HuH-7 (cell line): ENCODE data around the gene FAM50A.
"Not testable (repeated sequence)": the region's sequence is repeated elsewhere in the genome, so short reads cannot be mapped to it uniquely, and the experiment has no call there.

Experiments
- DNase-seq: peaks from one replicate; pipeline ENCODE4 v3.0.0; 2011; ENCODE audit warnings: low spot score

Gene FAM50A

DNA sequence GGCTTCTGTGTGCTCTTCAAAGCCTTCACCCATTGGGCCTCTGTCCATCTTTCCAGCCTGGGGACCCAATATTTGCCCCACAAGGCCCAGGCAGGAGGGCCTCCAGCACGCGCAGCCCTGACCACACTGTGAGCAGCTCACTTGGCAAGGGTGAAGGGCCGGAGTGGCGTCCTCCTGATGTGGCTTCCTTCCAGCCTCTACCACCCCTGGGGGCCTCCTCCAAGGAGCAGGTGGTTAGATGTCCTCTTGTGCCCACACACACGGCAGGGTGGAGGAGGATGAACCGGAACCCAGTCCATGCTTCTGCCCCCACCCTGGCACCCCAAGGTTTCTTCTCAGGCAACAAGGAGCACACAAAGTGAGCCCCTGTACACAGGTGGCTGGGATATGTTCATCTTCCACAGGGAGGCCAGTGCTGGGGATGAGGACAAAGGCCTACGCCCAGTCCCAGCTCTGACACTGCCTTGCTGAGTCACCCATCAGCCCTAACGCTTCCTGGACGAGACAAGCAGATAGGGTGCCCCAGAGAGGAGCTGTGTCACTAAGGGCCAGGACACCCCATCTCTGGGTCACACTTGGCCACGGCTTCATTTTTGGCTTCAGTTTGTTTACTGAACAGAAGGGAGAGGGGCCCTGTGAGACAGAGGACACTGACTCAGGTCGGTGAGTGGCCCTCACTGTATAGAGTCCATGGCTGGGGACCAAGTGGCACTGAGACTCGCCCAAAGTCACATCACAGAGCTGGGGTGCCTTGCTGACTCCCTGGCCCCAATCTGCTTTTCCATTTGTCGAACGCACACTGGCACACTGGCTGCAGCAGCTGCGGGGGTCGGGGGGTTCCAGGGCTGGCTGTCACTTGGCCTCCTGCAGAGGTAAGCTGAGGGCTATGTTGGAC lies 40.6 kb downstream of the FAM50A start:
- no peak for DNase-seq

DNA sequence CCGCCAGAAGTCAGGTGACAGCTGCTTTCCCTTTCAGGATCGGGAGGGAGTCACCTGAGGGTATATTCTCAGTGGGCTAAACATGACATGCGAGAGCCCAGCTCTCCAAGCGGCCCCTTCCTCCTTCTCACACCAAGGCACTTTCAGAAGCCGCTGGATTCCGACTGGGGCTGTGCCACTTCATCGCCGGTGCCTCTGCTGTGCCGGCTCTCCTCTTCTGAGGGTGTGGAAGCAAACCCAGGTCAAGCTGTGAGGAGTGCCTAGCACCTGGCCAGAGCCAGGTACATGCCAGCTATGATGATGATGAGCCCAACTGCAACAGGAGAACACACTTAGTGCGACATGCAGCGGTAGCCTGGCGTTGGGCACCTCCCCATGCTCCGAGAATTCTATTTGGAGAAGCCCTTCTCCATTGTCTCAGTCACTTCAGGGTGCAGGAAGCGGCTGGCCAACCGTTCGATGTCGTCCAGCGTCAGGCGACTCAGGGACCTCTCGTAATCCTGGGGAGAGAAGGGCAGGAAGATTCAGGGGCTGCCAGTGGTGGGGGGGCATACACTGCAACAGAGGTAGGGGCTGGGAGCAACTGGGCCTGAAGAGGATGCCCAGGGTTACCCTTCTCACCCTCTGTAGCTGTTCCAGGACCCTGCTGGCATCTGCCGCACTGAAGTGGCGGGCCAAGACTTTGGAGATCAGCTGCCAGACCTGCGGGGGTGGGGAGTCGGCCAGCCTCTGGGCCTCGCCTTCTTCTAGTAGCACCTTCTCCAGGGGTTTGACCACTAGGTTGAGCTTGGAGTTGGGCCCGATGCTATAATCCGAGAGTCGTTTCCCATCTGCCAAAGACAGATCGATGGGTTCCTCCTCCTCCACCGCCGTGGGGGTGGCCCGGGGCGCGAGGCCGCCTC lies 41.5 kb downstream of the FAM50A start:
- DNase-seq = no peak

DNA sequence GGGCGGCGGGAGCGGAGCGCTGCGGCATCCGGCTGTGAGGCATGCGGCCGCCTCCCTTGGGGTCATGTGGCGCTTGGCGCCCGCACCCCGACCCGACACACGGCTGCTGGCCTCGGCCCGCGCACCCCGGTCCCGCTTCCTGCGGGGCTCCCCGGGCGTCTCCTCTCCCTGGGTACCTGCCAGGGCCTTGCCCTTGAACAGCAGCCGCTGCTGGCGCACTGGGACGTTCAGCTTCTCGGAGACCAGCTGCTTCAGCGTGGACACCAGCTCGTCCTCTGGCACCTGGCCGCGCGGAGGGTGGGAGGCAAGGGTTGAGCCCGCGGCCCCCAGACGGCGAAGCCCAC lies 42.1 kb downstream of the FAM50A start:
- no peak for DNase-seq

DNA sequence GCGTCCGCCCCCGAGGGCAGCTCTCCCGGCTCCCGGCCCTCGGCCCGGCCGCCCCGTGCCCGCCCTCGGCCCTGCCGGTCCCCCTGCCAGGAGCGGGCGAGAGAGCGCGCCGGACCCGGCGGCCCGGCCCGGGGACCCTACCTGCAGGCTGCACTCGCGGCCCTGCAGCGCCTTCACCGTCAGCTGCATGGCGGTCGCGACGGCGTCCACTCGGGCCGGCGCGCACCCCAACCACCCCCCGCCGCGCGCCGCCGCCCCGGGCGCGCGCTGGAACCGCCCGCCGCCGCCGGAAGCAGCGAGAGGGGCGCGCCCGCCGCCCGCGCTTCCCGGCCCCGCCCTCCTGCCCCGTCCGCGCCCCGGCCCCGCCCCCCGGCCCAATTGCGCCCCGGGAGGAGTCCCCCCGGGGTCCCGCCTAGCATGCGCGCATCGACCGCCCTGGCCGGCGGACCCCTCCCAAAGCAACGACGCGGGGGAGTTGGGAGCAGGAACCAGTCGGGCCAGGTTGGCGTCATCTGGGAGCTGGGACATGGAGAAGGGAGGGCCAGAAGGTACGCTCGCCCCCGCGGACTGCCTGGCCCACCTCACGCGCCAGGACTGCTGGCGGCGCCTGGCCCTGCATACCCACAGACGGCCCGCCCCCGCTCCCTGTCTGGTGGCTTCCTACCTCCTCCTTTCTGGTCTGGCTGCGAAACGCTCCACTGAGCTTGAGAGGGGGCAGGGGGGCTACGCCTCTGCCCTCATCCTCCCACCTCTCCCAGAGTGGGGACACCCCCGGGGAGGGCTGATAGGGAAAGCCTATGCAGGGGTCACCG lies 42.7 kb downstream of the FAM50A start, which contains the start of gene UBL4A:
UBL4A (minus strand) TSS at position 220 of the 812 bp plus-strand sequence; CDS start at position 189, 31 bp downstream.
- DNase-seq = peak; percentile 61

DNA sequence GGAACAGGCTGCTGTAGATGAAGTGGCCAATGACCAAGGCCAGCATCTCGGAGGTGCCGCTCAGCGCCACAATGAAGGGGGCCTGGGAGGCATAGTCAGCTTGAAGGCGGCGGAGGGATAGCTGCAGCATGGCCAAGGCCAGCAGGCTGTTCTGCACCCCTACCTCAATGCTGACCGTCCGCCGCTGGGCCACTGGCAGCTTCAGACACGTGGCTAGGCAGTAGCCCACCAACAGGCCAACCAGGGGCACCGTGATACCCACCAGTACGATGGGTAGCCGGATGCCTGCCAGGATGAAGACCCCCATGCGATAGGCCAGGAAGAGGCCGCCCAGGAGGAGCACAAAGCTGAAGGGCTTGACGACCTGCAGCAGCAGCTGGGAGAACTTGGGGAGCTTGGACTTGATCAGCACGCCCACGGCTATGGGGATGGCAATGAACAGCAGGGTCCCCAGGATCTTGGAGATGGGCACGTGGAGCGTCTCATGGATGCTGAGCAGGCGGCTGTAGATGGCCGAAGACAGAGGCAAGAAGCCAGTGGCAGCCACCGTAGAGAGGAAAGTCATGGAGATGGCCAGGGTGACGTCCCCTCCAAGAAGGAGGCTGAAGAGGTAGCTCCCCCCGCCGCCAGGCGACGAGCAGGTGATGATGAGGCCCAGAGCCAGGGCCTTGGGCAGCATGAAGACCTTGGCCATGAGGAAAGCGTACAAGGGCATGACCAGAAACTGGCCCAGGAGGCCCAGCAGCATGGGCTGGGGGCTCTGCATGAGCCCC lies 43.8 kb downstream of the FAM50A start:
- DNase-seq = no peak

DNA sequence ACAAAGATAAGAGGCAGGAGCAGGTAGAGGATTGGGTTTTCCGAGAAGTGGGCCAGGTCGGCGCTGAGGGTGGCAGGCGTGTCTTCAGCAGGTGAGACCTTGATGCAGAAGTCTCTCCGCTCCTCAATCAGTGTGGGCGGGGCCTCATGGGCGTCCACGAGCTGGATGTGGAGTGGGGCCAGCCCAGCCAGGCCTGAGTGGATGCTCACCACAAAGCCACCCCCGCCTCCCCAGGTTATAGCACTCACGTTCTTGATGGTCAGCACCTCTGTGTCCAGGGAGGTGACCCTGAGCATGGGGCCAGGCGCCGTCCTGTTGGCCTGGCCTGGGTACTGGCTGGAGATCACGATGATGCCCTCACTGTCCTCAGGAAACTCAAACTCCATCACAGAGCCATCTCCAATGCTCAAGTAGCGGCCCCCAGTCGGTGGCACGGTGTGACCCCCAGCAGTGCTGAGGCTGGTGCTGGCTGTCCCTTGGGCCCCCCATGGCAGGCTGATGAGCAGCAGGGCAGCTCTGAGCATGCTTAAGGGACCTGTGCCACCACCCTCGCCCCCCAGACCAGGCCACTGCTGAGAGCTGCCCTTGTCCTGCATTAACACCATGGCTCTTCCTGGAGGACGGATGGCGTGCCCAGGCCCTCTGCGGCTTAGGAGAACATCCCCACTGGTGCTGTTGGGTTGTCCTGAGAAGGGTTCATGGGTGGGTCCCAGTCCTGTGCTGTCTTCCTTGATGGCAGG lies 44.6 kb downstream of the FAM50A start:
- DNase-seq = no peak

DNA sequence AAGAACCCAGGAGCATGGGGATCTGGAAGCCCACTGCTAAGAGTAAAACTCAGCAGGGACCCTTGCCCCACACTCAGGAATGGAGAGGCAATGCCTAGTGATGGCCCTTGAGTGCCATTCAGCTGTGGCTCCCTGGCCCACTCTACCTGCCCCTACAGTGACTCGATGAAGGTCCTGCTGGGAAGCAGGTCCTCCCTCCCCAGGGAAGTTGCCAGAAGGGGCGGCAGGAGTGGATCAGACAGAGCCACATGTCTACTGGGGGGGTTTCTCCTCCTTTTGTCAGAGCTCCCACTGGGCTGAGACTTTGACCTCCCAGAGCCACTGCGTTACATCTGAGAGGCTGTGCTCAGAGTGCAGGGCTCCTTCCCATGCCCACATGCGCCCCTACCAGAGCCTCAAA lies 45.2 kb downstream of the FAM50A start:
- no peak for DNase-seq

DNA sequence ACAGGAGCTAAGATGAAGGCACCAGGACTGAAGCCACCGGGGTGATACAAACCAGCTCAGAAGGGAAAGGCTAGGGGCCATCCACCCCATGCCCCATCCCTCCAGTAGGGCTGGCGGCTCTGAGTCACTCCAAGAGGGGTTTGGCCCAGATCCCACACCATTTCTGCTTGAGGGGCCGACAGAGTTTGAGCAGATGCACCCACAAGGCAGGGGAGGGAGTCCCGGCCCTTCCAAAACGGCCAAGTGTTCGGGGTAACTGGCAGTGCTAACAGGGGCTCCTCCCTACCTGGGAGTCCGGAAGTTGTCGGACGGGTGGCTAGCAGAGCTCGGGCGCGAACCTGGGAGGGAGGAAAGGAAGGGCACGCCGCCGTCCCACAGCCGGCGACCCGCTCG lies 46.1 kb downstream of the FAM50A start:
- no peak for DNase-seq

DNA sequence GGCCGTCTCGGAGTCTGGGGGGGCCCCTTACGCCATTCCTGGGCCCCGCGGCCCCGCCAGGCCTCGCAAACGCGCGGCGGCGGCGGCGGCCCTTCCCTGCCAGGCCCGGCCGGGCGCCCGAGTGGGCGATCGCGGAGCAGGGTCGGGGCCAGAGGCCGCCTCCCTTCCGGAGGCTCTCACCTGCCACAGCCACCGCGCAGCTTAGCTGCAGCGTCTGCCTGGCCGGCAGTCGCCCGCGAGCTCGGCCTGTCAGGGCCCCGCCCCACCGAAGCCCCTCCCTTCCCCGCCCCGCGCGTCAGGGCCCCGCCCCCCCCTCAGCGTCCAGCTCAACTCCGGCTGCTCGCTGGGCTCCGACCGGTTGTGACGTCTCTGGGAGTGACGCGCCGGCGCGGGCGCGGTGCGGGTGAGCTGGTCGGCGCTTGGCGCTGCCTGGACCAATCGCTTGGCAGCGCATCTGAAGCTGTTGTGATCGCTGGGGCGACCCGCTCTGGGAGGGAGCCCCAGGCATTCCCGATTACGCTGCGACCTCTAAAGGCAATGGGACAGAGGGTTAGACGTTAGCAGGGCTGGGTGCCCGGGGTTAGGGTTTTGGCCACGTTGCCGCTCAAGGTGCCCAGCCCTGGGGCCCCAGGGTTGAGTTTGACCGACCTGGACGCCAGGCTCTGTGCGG lies 46.6 kb downstream of the FAM50A start, which contains the start of gene SLC10A3:
SLC10A3 (minus strand) TSS at position 216 of the 670 bp plus-strand sequence. CDS start 1,689 bp downstream, outside the sequence.
- peak; percentile 87 for DNase-seq

DNA sequence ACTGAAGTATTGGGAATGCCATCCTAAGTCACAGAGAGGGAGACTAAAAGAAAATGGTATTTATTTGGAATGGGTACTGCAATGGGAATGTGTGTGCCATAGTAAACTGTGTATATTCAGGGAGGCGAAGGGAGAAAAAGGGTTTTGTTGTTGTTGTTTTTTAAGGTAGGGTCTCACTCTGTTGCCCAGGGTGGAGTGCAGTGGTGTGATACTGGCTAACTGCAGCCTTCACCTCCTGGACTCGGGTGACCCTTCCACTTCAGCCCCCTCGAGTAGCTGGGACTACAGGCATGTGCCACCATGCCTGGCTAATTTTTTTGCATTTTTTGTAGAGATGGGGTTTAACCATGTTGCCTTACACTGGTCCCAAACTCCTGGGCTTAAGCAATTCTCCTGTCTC lies 50.8 kb downstream of the FAM50A start:
- DNase-seq = no peak

DNA sequence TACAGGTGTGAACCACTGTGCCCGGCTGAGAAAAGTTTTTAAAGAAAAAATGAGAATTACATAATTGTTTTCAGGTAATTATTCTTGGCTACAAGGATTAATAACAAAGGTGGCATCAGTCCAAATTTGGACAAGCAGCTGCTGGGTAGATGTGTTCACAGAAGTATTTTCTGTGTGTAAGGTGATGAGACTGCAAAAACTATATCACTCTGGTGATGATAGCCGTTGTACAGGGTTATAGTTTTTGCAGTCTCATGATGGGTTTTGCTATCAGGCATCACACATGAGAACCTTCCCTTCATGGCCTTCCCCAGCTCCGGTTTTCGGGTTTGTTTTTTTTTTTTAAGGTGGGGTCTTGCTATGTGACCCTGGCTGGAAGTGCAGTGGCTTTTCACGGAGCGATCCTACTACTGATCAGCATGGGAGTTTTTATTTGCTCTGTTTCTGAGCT lies 51.6 kb downstream of the FAM50A start:
- DNase-seq = no peak

DNA sequence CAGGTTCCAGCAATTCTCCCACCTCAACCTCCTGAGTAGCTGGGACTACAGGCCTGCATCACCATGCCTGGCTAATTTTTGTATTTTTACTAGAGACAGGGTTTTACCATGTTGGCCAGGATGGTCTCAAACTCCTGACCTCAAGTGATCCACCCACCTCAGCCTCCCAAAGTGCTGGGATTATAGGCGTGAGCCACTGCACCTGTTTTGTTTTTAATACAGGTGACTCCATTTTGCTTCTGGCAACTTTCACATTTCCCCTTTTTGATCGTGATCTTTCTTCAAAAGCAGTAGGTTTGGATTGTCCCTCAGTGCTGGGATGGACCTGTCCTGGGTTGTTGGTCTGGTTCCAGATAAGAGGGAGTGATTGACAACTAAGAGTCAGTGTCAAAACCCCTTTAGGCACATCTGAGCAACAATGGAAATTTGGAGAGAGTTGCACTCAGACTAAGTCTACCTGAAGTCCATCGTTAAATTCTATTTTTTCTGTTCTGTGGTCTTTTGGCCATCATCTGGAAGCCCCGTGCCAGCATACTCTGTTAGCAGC lies 52.7 kb downstream of the FAM50A start:
- DNase-seq = not testable (repeated sequence)
